ENCODE data around the gene KRTAP21-1. TPM values are rescaled to one million over a fixed set of nuclear protein-coding genes. Genes with fewer than 3 reads are reported as not detected.

KRTAP21-1 gene
- total RNA-seq, 1 donor from 2014 or later: not detected

DNA sequence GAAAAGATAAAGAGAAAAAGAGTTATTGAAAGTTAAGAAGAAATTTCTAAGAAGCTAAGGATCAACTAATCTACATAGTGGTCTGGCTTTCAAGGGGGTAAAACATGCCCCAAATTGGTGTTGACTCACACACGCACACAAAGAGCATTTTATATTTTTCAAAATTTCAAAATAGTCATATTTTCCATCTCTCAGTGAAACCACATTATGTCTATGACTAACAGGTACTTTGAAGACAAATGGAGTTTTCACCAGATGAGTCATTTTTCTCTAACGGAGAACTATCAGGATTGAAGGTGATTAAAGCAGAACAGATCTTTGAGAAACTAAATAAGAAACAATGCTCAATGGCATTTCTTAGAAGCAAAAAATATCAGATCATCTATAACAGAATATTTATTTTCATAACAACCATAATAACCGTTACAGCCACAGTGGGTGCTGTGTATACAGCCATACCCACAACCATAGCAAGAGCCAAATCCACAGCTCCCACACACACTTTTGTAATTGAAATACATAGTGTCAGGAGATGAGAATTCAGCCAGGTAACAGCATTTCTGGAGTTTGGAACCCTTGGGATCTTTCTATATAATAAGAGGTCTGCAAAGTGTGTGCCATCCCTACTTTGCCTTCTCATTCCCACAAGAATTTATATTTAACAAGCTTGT lies 36.9 kb downstream of the KRTAP21-1 start, which contains the start of gene KRTAP21-3:
Gene KRTAP21-3, minus strand, starts transcription at position 539 of the 671 bp plus-strand sequence. Its CDS starts 18 bp downstream, at position 521.
- Histone ChIP-seq H3K27me3 (ENCODE audit: low read depth) (no peaks in the 10 kb centered on the region), H3K27ac (no peak within 1 kb of the TSS), H3K4me1 (no peaks in the 10 kb centered on the region), H3K9me3 (no peaks in the 10 kb centered on the region), H3K4me3 (no peak within 1 kb of the TSS), H3K36me3 (no peaks in the 10 kb centered on the region)
- DNase-seq: no peak
- TF ChIP-seq CTCF (IDR thresholded peaks at IDR 0.05): no peak
- intact Hi-C loops (cut with DNase I): no loop called here
- no peak for ATAC-seq

GRCh38 chr21:30717105-30717504 lies 38.1 kb downstream of the KRTAP21-1 start:
- no peak overlapping the region for H3K27ac ChIP-seq
- no peak for ATAC-seq
- DNase-seq: no peak
- H3K27me3 ChIP-seq (ENCODE audit: low read depth): no peaks in the 10 kb centered on the region
- no peaks in the 10 kb centered on the region for H3K4me1 ChIP-seq
- H3K9me3 ChIP-seq: no peaks in the 10 kb centered on the region
- TF ChIP-seq CTCF (IDR thresholded peaks at IDR 0.05): no peak
- no peak overlapping the region for H3K4me3 ChIP-seq
- intact Hi-C loops (cut with DNase I): no loop called here
- no peaks in the 10 kb centered on the region for H3K36me3 ChIP-seq

DNA sequence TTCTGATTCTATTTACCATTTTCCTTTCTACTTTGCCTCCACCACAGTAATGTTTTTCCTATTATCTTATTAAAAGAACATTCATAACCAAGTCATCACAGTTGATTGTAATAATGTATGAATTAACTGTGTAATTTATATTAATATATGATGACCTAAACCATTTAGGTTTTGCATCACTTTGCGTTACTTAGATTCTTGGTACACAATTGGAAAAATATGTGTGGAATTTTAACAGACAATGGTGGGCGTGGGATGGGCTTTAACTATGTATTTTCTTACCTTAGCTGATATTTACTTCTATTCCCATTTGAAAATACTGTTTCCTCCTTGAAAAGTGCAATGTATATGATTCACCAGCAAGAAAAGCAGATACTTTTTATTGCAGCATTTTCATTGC lies 40.3 kb downstream of the KRTAP21-1 start:
- no peak overlapping the region for H3K27ac ChIP-seq
- DNase-seq (no peak), ATAC-seq (no peak)
- no peak for TF ChIP-seq CTCF (IDR thresholded peaks at IDR 0.05)
- intact Hi-C loops (cut with DNase I): no loop called here
- no peaks in the 10 kb centered on the region for H3K27me3 ChIP-seq (ENCODE audit: low read depth)
- no peaks in the 10 kb centered on the region for H3K36me3 ChIP-seq
- H3K4me1 ChIP-seq: no peaks in the 10 kb centered on the region
- no peak overlapping the region for H3K4me3 ChIP-seq
- no peaks in the 10 kb centered on the region for H3K9me3 ChIP-seq

GRCh38 chr21:30714456-30714855 lies 40.8 kb downstream of the KRTAP21-1 start:
- intact Hi-C loops (cut with DNase I): no loop called here
- no peak for TF ChIP-seq CTCF (IDR thresholded peaks at IDR 0.05)
- no peaks in the 10 kb centered on the region for H3K4me1 ChIP-seq
- H3K27me3 ChIP-seq (ENCODE audit: low read depth): no peaks in the 10 kb centered on the region
- H3K27ac ChIP-seq: no peak overlapping the region
- no peaks in the 10 kb centered on the region for H3K36me3 ChIP-seq
- no peak overlapping the region for H3K4me3 ChIP-seq
- no peaks in the 10 kb centered on the region for H3K9me3 ChIP-seq
- no peak for ATAC-seq
- DNase-seq: no peak

- no peak for ATAC-seq
- no peak for TF ChIP-seq CTCF (IDR thresholded peaks at IDR 0.05)
- H3K27me3 ChIP-seq (ENCODE audit: low read depth): no peaks in the 10 kb centered on the region
- no peaks in the 10 kb centered on the region for H3K36me3 ChIP-seq
- H3K4me3 ChIP-seq: no peak overlapping the region
- H3K27ac ChIP-seq: no peak overlapping the region
- no peaks in the 10 kb centered on the region for H3K9me3 ChIP-seq
- intact Hi-C loops (cut with DNase I): no loop called here
- H3K4me1 ChIP-seq: no peaks in the 10 kb centered on the region
- DNase-seq: no peak
Observed at GRCh38 chr21:30713766-30714165, 41.5 kb downstream of the KRTAP21-1 start.

Data from lower lobe of right lung (tissue), 2 donors.